Hematopoietic multipotent progenitor cell treated with erythropoietin and hydrocortisone succinate and interleukin-3 and kit ligand, for 17 days (in vitro differentiated cells): ENCODE results near the gene RBBP7.
"Not testable (repeated sequence)": the region's sequence is repeated elsewhere in the genome, so short reads cannot be mapped to it uniquely, and the experiment has no call there.

Source experiments
- DNase-seq: peaks from one replicate; pipeline ENCODE4 v3.0.0-alpha.2; 2015; ENCODE audit warnings: low spot score

The RBBP7 gene

DNA sequence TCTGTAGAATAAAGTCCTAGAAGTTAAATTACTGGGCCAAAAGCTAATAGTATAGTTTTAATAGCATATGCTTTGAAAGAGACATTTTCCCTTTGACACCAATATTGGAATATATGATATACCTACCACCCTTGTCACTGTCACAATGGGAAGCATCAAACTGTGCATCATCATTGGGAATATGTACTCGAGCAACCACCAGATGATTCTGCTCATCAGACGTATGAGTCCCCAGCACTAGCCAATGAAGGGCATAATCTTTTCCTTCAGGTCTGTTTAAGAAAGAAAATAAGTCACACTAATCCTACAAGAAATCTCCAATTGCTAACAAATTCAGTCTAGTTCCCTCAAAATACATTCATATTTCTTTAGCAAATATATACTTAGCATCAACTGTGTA lies 7.3 kb downstream of the RBBP7 start:
- DNase-seq: no peak

DNA sequence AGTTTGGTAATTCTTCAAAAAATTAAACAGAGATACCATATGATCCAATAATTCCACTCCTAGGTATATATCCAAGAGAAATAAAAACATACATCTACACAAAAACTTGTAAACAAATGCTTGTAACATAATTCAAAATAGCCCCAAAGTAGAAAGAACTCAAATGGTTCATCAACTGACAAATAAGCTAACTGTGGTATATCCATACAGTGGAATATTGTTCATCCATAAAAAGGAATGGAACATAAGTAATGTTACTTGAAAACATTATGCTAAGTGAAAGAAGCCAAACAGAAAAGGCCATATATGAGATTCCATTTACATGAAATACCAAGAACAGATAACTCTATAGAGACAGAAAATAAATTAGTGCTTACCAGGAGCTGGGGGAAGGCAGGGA lies 13.4 kb downstream of the RBBP7 start:
- no peak for DNase-seq

DNA sequence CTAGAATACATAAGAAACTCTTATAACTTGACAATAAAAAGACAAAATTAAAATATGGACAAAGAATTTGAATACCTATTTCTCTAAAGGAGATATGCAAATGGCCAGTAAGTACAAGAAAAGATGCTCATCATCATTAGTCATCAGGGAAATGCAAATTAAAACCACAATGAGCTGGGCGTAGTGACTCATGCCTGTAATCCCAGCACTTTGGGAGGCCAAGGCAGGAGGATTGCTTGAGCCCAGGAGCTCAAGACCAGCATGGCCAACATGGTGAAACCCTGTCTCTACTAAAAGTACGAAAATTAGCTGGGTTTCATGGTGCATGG lies 14.1 kb downstream of the RBBP7 start:
- DNase-seq: not testable (repeated sequence)

DNA sequence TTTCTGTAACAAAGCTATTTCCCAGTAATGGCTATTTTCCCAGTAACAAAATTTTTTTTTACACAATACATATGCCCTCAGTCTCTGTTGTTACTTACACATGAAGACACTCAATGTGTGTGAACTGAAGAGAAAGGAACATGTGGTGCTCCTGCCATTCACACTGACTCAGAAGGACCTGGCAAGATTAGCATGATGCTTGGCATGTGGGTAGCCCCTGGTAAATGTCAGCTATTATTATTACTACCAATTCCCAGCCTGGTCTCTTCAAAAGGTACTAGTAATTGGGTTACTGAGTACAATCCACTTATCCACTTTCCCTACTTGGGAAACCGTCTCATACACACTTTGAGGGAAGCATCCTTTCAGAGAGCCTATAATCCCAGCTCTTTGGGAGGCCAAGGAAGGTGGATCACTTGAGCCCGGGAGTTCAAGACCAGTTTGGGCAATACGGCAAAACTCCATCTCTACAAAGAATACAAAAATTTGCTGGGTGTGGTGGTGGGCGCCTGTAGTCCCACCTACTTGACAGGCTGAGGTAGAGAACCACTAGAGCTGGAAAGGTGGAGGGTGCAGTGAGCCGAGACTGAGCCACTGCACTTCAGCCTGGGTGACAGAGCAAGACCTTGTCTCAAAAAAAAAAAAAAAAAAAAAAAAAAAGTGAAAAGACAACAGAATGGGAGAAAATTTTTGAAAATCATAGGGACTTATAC lies 14.6 kb downstream of the RBBP7 start:
- DNase-seq: no peak

DNA sequence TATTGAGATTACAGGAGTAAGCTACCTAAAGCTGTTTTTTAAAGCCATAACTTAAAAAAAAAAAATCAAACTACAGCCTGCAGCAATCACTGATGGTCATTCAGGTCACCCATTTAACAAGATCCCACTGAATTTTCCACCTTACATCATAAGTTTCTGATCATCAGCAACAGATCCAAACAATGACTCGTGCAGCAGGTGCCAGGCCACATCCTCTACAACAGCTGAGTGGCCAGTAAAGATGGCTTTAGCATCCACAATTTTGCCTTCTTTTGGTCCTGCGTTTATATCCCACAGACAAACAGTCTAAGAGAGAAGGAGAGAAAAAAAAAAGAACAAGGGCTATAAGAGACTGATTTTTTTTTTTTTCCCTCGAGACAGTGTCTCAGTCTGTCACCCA lies 16.6 kb downstream of the RBBP7 start:
- no peak for DNase-seq

DNA sequence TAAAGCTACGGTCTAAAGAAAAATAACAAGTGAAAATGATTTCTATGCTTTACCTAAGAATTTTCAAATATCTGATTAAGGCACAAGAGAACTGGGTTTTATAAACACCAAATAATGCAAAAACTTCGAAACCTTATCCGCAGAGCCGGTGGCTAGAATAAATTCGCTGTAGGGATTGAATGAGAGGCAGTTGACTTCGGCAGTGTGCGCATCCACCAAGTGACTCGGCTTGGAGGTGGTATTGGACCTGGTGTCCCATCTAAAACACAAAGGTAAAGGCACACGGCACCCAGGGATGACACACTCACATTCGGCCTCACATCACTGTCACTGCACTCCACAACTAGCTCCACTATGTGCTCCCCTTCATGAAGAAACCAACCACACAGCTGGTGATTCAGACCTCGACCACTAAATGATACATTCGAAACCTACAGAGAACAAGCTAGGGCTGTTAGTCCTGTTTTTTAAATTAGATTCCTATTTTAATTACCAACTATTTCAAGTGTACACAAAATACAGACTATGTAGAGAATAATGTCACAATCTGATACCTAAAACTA lies 17.5 kb downstream of the RBBP7 start:
- DNase-seq: no peak

DNA sequence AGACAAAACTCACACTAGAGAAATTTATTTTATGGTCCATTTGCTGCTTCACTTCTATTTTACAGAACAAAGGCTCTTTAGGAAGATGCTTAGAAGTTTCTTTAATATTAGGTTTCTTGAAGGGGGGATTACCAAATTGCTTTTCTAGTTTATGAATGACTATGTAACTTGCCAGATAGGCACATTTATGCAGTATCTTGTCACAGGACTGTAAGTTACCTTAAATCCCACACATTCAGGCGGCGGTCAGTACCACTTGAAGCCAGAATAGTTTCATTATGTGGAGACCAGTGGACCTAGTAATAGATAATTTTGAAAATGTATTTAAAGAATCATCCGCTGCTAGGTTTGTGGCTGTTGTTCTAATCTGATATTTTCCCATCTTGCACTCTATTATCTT lies 18.3 kb downstream of the RBBP7 start:
- no peak for DNase-seq

DNA sequence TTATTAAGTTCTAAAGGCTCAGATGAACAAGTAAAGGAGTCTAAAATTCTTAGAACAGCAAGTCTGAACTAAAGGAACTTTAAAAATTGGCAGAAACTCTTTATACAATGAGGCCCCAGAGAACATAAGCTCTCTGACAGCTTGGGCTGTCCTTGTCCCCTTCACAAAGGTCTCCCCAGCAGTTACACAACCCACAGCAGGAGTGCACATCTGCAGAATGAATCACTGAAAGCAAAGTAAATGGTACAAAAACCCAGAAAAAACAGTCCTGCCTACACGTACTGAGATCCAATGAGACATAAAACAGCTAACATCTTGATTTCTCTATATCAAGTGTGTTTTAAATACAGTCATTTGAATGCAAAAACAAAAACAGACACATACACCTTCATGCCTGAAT lies 18.7 kb downstream of the RBBP7 start:
- no peak for DNase-seq

DNA sequence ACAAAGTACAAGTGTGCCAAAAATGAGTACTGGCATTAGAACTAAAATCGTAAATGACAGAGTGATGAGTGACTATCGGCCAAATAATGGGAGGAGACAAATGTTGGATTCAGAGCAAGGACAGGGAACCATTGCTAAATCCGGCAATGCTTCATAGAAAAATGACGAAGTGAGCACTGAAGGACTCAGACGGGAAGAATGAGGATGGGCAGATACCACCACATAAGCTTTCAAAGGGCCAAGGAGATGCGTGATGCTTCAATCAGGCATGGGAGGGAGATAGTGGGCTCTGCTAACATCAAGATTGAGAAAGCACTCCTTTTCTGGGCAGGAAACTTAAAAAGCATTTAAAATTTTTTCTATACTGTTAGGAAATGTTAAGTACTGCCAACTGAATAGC lies 21.6 kb downstream of the RBBP7 start:
- DNase-seq: no peak

DNA sequence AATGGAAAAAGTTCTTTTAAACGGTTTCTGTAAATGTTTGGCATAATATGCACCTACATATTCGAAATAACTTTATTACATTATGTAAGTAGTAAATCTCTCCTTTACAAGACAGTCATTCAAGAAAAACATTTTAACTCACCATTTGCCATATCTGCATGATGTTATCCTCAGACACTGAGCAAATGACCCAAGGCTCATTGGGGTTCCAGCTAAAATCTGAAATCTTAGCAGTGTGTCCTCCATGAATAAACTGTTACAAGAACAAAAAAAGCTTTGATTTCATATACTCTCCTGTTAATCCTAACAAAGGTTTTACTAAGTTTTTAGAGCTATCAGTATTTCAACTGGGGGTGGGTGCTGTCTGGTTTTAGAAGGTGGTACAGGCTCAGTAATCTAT lies 24.5 kb downstream of the RBBP7 start:
- DNase-seq: no peak

DNA sequence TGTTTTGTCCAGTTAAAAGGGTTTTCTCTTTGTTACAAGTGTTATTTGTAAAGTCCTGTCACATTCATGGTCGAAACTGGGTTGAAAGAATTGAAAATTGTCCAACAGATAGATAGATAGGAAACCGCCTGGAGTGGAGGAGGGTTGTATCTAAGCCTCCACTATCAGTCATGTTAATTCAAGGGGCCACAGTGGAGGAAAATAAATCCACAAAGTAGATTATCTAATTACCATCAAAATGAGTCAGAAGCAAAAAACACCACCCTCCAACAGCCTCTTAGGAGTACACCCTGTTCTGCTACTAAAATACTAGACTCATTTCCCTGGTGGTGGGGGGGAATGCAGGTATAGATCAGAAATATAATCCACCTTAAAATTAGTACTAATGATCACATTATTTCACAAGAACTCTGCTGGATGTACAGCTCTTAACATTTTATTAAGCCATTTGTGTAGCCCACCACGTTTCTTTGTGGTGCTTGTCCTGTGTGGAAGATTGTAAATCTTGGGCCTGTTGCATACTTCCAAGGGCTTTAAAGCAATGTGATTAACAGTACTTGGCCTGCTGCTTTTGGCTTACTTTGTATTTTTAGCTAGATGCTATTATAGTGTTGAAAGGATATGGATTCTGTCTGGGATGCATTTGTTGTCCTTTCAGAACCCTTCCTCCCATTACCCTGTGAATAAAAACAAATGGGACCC lies 26.8 kb downstream of the RBBP7 start:
- DNase-seq: no peak

DNA sequence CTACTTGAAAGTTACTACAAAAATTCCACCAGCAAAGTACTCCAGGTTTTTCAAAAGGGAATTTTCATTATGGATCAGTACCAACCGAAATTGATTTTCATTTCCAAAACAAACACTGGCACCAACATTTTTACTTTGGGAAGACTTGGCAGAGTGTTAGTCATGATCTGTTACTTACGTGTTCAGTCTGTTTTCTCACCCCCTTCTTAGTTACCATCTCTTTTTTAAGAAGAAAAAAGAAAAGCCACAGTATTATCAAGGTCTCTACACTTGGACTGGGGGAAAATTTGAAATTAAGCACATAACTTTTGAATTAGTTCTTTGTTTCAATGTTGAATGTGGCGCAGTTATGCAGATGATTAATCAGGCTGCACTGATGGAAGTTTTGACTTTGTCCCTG lies 27.5 kb downstream of the RBBP7 start:
- DNase-seq: no peak

DNA sequence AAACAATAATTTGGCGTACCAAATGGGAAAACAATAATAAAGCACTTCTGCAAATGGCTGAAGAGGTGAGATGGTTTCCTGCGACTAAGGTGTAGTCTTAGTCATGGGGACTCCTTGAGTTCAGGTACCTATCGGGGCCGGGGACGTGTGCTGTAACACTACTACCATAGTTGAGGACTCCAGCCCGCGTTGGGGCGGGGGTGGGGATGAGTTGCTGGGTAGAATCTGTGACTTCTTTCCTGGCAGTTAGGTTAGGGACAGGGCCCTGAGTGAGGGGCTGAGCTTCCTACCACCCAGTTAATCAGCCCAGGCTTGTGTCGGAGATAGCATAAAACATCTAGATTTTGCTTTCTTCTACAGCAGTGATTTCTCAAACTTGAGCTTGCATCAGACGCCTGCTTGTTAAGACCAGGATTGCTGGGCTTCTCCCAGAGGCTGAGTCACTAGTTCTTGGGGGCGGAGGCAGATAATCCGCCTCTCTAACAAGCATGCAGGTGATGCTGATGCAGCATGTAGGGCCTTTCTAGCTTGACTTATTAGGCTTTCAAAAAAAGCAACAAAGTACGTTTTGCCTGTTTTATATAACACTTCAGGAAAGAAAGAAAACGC lies 30.2 kb downstream of the RBBP7 start:
- no peak for DNase-seq

DNA sequence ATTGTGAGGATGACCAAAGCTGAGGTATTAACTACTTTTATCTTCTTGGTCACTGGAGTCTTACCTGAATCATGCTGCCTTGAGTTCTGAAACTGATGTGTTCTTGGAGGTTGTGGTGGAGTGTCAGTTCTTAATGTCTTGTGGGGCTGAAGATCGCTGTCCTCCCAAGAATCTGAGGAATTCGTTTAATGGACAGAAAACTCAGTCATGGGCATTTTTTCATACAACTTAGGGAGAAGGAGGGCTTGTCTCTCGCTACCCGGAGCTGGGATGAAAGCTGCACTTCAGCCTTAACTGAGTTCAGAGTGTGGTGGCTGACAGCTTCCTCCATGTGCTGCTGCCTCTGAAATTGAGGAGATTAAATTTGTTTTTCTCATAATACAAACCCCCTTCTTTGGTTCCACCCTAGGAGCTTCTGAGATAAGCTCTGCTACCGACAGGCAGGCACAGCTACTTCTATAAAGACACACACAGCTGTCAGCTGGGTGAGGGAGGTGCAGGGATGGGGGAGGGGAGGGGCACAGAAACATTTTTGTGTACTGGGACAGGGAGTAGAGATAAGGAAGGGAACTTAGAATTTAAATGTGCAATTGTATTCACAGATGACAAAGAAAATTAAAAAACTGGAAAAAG lies 30.8 kb downstream of the RBBP7 start:
- DNase-seq: no peak

DNA sequence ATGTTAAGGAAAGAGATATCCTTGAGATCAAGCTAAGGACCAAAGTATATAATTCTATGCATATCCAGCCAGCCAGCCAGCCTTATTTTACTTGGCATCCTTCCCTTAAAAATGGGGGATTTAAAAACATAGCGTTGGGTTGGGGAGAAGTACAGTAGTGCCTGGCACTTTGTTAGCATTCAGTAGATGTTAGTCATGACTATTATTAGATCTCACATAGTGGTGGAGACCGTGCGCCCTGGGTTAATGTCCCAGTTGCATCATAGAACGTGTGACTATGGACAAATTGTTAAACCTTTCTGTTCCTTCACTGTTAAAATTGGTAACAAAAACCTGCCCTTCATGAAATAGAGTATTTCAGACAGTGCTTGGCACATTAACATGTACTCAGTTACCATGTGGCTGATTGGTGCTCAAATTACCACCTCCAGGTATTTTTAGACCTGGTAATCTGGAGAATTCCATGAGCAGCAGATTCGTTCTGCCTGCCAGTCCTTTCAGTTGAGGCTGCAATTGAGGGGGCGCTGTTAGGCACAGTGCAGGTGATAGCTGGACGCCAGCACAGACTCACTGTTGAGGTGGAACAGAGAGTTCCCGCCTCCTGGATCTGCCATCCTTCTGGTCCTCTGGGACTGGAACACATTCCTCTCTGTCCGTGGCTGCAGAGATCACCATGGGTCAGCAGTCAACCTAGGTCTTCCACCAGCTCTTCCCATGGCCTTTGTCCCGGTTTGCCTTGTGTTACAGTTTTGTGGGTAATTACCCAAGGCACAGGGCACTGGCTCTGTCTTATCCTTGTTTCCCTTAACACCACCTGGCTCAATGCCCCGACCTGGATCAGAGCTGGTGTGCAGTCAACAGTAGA lies 31.7 kb downstream of the RBBP7 start:
- DNase-seq: no peak

DNA sequence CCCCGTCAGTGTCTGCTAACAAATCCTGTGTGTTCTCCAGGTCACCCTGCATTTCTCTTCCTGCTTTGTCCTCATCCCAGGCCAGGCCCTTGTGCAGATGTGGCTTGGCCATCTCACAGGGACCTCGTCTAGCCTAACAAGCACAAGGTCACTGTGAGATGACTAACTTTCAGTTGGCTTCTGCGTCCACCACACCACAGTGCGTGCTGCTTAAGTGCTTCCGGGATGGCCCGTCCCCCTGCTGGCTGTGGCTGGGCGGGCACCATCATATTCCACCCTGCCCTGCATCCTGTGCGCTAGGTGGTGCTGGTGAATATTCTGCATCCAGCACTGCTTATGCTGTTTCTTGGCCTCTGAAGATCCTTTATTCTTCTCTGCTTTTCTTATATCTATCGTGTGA lies 33.8 kb downstream of the RBBP7 start:
- DNase-seq: peak; percentile 6

DNA sequence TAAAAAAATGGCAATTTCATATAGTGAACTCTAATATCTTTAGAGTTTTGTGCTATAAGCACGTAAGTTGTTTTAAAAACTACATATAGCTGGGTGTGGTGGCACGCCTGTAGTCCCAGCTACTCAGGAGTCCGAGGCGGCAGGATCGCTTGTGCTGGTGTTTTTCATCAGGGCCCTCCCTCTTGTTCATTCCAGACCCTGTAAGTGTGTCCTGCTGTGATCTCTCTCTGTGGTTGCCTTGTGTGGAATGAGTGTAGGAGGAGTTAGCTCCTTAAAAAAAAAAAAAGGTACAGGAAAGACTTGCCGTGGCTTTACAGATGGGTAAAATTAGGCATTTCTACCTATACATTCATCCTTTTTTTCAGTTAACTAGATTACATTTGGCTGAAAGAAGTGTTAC lies 35.4 kb downstream of the RBBP7 start:
- DNase-seq: no peak

DNA sequence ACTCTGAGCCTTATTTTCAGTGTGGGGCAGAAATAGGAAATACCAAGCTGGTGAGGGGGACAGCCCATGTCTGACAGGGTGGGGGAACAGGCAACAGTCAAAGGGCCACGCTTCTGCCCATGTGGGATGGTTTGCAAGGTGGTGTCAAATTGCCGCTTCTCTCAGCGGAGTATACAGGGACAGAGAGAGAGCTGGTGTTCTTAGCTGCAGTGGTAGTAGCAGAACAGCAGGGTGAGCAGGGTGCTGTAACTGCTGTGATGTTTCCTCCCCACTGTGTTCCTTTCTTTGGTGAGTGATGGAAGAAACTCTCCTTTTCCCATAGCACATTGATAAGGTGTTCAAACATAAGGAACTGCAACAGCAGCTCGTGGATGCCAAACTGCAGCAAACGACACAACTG lies 37.9 kb downstream of the RBBP7 start:
- no peak for DNase-seq

DNA sequence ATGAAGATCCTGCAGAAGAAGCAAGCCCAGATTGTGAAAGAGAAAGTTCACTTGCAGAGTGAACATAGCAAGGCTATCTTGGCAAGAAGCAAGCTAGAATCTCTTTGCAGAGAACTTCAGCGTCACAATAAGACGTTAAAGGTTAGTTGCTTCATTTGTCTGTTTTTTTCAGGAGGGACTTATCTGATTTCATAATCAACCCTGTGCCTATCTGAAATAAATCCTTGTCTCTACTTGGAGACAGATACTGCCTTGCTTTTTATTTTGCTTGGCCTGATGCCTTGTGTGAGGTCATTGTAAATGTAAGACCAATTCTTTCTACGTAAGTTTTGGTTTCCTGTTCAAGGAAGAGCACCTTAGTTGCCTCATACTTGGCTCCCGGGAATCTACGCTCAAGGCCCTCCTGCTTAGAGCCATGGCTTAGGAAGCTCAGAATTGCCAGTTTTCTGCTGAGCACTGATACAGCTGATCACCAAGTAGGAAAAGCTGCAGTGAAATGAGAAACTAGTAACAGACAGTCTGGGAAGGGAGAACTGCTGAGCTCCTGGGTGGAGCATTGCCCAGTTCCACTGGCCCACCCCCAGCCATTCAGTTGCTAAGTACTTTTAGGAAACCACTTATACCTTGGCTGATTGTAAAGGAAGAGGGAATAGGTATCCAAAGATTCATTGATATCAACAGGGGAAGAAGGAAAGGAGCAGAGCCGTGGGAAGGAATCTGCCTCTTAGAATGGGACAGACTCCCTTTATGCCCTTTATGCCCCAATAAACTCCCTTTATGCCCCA lies 41.8 kb downstream of the RBBP7 start:
- no peak for DNase-seq

DNA sequence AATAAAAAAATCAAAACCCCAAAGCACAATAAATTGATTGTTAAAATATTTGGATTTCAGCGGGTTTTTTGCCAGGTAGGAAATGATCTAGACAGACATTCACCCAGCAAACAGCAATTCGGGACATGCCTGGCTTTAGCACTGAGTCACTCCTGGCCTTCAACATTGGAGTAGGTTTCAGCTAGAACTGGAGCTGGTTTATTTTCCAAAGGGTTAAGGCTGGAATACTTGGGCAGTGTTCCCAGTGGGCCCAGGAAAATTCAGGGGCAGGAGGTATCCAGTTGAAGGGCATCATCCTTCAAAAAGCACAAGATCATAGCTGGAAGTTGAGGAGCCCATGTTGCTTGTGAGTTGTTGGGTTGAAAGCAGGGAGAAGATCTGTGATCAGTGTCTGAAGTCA lies 42.9 kb downstream of the RBBP7 start:
- no peak for DNase-seq

DNA sequence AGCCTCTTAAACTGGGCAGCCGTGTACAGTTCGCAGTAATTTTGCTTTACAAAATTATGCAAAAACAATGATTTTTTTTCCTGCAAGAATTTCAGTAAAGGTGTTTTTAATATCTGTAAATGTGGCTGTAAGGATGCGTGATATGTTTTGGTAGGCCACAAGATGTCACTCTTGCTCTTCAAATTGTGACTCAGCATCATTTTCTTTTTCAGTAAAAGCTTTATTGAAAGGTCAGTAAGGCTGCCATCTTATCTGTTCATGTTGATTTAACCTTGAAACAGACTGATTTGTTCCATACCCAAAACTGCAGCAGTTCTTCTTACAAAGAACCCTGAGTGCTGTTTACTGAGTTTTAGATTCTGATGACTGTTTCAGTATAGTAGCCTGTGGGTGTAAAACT lies 44.0 kb downstream of the RBBP7 start:
- DNase-seq: peak; percentile 56
